Measurements from ENCODE around the gene ALK.

DNA sequence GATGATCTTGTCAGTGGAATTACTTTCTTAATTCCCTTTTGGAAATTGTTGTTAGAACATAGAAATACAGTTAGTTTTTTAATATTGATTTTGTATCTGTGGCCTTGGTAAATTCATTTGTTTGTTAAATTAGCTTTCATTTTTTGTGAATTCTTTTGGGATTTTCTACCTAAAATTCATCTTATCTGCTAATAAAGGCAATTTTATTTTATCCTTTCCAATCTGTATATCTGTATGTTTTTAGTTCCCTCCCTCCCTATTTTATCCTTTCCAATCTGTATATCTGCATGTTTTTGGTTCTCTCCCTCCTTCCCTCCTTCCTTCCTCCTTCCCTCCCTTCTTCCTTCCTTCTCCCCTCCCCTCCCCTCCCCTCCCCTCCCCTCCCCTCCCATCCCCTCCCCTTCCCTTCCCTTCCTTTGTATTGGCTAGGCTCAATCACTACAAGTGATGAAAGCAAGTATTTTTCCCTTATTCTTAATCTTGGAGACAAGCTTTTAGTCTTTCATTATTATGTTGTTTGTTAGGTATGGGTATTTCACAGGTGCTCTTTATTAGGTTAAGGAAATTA lies 244.4 kb downstream of the ALK start:
- TF ChIP-seq POLR2AphosphoS5 (IDR thresholded peaks at IDR 0.05; ENCODE audit: low read depth, low read length) (no peak), RXRA (IDR thresholded peaks at IDR 0.05; ENCODE audit: borderline replicate concordance, low read depth) (no peak)
- TF ChIP-seq, protein P1, sequence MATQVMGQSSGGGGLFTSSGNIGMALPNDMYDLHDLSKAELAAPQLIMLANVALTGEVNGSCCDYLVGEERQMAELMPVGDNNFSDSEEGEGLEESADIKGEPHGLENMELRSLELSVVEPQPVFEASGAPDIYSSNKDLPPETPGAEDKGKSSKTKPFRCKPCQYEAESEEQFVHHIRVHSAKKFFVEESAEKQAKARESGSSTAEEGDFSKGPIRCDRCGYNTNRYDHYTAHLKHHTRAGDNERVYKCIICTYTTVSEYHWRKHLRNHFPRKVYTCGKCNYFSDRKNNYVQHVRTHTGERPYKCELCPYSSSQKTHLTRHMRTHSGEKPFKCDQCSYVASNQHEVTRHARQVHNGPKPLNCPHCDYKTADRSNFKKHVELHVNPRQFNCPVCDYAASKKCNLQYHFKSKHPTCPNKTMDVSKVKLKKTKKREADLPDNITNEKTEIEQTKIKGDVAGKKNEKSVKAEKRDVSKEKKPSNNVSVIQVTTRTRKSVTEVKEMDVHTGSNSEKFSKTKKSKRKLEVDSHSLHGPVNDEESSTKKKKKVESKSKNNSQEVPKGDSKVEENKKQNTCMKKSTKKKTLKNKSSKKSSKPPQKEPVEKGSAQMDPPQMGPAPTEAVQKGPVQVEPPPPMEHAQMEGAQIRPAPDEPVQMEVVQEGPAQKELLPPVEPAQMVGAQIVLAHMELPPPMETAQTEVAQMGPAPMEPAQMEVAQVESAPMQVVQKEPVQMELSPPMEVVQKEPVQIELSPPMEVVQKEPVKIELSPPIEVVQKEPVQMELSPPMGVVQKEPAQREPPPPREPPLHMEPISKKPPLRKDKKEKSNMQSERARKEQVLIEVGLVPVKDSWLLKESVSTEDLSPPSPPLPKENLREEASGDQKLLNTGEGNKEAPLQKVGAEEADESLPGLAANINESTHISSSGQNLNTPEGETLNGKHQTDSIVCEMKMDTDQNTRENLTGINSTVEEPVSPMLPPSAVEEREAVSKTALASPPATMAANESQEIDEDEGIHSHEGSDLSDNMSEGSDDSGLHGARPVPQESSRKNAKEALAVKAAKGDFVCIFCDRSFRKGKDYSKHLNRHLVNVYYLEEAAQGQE (IDR thresholded peaks at IDR 0.05; ENCODE audit: low read depth, low read length) = no peak
- TF ChIP-seq, protein P2, sequence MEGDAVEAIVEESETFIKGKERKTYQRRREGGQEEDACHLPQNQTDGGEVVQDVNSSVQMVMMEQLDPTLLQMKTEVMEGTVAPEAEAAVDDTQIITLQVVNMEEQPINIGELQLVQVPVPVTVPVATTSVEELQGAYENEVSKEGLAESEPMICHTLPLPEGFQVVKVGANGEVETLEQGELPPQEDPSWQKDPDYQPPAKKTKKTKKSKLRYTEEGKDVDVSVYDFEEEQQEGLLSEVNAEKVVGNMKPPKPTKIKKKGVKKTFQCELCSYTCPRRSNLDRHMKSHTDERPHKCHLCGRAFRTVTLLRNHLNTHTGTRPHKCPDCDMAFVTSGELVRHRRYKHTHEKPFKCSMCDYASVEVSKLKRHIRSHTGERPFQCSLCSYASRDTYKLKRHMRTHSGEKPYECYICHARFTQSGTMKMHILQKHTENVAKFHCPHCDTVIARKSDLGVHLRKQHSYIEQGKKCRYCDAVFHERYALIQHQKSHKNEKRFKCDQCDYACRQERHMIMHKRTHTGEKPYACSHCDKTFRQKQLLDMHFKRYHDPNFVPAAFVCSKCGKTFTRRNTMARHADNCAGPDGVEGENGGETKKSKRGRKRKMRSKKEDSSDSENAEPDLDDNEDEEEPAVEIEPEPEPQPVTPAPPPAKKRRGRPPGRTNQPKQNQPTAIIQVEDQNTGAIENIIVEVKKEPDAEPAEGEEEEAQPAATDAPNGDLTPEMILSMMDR (IDR thresholded peaks at IDR 0.05) = no peak
